Measurements from ENCODE around the gene BORCS5. TPM values are rescaled to one million over a fixed set of nuclear protein-coding genes. Genes with fewer than 3 reads are reported as not detected.
A peak's percentile ranks its signal among the peaks of the same experiment; 100 is the strongest.
"Not testable (repeated sequence)": the region's sequence is repeated elsewhere in the genome, so short reads cannot be mapped to it uniquely, and the experiment has no call there.

Gene BORCS5
- polyA plus RNA-seq, 10 donors, result 5.4 to 10.5 (median 7.2) TPM

DNA sequence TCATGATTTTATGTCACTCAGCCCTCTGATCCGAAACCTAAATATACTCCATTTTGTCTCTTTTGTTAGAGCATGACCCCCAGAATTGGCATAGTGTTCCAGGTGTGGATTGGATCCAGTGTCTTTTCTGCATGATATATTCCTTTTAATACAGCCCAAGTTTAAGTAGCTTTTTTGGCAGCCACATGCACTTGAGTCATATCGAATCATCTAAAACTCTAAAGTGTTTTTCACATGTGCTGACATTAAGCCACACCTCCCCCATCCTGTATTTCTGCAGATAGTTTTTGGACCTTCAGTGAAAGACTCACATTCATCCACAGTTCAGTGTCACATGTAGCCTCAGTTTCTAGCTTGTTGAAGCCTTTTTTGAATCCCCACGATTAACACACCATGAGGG, 30.6 kb downstream of the BORCS5 start:
- DNase-seq, result peak; percentile 38 to 68 (median 51)

DNA sequence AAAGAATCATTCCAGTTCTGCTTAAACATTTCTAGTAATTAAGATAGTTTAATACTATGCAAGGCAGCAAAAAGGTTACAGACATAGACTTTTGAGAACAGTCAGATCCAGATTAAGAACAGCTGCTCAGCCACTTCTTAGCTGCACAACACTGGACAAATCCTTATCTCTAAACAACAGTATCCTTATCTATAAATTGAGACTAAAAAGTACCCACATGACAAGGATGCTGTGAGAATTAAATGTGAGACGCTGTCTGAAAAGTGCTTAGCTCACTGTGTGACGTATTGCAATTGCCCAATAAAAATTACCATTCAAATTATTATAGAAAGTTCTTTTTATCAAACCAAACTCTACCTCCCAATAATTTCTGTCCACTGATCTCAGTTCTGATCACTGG, 35.5 kb downstream of the BORCS5 start:
- no peak for DNase-seq

DNA sequence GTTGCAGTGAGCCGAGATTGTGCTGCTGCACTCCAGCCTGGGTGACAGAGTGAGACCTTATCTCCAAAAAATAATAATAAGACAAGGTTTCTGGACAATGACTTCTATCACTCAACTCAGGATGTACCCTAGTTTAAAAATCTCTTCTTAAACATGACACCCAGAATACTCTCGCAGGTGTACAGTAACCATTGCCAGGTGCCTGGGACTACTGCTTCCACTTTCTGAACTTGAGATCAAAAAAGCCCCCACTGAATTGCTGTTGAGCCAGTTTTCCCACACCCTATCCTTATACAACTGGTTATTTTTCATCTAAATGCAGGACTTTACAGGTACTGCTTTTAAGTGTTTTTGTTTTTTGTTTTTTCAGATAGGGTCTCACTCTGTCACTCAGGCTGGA, 36.3 kb downstream of the BORCS5 start:
- no peak for DNase-seq

DNA sequence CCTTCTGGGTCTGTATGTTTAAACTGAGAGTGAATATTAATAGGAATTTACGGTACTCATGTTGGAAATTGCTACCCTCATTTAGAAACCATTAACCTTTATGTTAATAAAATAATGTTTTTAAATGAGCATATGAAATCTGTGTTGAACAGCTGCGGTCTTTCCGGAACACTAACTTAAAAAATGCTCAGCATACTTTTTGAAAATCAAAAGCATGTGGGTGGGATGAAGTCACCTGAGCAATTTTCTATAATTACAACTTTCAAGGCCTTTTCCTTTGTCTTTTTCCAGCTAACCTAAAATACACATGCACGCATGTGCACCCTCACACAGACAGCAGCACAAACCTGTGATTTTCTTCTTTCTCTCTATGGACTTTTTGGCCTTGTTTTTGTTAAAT, 39.8 kb downstream of the BORCS5 start:
- peak in 1 of 3 donors; percentile 26 for DNase-seq

DNA sequence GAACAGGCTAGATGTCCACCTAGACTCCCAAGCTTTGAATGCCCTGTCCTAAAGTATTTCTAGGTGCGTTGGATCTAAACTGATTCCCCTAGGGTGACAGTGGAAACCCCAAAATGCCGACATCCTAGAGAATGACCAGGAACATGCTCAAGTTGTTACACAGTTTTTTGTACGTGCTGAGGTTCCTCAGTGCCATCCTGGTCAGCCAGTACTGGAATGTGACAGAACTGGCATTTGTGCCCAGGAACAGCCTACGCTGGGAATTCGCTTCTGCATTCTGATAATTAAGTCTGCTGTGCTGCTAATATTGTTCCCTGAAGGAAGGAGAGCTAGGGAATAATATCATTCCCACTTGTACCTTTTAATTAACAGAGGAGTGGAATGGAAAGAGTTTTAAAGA, 40.3 kb downstream of the BORCS5 start:
- no peak for DNase-seq

DNA sequence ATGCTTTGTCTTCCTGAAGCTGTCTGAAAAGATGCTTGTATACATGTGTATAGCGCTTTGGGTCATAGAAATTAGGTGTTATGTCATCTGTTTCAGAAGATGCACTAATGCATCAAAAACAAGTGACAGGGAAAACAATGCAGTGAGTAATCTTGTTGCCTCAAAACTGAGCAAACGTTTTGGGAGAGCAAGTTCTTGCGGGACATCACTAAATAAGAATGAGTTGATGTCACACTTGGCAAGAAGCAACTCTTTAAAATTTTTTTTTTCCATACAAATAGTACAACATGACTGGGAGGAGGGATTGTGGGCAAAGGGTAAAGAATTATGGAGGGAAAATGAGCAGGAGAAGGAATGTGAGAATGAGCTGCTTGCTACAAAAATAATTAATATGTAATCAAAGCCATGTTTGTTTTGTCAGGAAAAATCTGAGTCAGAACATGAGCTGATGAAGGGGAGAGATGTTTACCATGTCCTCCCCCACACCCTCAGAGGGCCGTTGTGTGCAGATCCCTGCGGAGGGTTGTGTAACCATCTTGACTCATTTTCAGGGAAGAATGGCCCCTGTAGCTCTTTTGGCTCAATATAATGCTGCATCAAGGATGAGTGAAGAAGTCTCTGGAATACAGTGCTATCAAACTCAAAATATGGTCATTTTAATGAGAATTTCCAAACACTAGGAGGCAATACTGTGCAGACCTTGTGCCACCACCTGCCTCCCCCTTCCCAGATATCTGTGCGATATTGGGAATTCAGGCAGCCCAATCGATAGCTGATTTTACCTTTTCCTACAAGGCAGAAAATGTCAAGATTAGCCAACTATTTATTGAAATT, 41.4 kb downstream of the BORCS5 start:
- DNase-seq, result peak; percentile 83 to 90 (median 89)

DNA sequence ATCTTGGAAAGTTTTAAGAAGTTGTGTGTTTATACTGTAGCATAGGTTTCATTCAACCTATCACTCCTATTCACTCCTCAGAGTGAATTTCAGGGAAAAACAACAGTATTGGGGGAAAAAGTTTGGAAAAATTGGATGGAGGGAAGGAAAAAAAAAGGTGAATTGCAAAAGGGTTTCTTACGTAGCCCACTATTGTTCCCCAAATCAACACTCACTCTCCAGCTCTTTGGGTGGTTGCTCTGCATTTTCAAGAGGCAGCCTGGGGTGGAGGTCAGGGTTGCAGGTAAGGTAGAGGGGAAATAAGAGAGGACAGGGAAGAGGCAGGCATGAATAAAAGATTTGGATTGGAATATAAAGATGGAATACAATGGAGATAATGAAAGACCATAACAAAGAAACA, 42.3 kb downstream of the BORCS5 start:
- no peak for DNase-seq

DNA sequence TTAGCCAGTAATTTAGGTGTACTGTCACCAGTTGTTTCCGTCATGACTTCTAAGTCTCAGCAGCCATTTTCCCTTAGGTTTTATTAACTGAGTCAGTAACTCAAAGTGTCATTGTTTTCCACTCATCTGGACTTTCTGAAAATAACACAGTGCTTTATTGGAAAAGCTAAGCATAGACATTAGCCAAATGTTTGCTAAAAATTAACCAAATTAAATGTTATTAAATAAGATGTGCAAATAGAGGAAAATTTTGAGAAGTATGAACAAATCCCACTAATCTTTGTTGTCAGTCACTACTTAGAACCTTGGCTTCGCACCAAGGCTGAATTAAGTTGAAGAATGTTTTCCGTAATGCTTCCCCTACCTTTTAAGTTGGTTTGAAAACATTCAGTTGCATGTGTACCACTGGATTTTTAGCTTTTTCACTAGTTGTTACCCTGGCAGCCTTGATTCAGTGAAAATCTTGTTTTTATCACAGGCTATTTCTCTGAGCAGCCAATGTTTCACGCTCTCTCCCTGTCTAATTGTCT, 43.0 kb downstream of the BORCS5 start:
- DNase-seq, result peak in 1 of 3 donors; percentile 37

DNA sequence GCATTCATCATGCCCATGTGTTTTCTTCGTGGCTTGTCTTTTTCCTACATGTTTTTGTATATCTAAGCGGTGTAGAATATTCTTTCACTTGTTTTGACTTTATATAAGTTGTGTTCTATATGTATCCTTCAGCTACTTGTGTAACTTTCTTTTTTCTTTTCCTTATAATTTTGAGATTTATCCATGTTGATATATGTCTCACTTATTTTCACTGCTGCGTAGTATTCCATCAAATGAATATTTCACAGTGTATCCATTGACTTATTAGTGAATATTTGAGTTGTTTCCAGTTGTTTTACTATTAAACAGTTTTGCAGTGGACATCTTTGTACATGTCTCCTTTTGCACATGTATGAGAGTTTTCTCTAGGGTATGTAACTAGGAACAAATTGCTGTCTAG, 43.9 kb downstream of the BORCS5 start:
- DNase-seq, result no peak

DNA sequence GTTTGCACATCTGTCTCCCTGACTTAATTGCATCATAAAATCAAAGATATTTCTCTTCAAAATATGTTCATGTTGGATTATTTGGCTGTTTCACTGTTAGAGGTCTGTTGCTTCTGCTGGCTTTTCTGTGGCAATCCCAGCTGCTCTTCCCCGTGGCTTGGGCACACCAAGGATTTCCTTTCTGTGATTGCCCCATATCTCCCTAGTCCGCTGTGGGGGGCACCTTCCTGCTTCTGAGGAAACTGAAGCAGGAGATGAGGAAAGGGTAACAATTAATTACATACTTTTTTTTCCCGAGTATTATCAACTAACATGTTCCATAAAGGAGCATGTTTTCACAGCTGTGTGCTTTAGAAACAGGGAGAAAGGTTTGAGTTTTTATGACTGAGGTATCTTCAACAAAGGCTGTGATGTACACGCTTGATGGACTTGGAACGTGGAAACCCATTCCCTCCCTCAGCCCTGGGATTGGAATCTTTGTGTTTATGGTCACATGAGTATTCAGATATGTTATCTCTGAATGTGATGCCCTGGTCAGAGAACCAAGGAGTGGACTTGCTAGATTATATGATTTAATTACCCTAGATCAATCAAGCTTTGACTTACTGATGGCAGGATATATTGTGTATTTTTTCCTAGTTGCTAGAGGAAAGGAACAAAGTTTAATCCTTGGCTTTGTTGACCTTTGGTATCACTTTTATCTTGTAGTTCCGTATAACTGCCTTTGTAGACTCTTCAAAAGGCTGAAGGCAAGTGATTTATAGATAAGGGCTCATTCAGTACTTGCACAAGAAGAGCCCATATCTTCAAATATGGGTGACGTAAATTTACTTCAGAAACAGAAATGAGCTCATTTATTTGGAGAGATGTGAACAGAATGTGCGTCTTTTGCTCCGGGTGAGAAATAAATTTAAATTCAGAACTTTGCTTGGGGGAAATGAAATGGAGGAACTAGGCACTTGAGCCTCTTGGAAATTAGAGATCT, 46.7 kb downstream of the BORCS5 start:
- no peak for DNase-seq

DNA sequence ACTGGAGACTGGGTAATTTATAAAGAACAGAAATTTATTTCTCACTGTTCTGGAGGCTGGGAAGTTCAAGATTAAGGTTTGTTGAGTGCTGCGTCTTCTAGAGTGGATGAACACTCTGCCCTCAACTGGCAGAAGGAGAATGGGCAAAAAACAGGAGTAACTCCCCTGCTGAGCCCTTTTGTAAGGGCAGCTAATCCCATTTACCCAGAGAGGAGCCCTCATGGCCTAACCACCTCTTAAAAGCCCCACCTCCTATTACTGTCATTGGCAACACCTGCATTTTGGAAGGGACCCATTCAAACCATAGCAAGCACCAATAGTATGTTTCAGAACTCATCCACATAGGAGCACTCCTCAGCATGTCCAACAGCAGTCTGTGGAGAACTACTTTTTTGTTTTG, 47.4 kb downstream of the BORCS5 start:
- DNase-seq, result no peak

DNA sequence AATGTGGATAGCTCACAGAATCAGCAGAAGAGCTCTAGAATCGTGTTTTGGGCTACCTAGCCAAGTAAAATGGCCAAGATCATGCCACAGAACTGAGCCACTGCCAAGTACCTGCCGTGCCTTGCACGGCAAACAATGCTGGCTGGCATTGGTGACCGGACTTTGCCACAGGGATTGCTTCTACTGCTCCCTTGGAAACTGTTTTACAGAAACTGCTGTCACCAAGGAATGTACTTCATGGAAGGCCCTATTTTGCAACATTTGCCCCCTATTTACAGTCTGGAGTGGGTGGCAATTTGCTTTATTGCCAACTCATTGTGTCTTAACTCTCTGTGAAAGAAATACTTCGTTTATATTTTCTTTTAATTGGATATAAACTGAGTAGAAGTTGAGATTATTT, 49.0 kb downstream of the BORCS5 start:
- no peak for DNase-seq

DNA sequence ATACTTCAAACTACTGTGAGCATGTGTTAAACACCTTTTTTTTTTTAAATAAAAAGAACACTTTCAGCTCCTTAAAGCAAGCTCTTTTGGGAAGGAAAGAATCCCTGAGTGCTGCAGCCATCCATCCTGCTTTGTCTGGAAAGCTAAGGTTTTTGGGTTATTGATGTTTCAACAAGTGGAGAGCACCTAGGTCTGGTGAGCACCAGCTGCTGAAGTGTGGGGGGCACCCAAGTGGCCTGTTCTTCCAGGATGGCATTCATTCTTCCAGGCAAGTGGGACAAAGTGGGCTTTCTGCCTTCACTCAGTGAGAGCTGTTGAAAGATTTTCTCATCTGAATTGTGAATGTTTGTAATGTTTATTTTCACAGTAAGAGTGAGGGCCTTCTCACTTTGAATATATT, 49.9 kb downstream of the BORCS5 start:
- no peak for DNase-seq

DNA sequence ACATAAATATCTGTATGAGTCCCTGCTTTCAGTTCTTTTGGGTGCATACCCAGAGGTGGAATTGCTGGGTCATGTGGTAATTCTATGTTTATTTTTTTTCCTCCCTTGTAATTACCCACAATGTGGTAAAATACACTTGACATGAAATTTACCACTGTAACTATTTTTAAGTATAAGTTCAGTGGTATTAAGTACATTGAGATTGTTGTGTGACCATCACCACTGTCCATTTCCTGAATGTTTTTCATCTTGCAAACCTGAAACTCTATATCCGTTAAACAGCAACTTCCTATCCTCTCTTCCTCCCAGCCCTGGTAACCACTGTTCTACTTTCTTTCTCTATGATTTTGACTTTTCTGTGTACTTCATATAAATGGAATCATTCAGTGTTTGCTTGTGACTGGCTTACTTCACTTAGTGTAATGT, 51.4 kb downstream of the BORCS5 start:
- no peak for DNase-seq

DNA sequence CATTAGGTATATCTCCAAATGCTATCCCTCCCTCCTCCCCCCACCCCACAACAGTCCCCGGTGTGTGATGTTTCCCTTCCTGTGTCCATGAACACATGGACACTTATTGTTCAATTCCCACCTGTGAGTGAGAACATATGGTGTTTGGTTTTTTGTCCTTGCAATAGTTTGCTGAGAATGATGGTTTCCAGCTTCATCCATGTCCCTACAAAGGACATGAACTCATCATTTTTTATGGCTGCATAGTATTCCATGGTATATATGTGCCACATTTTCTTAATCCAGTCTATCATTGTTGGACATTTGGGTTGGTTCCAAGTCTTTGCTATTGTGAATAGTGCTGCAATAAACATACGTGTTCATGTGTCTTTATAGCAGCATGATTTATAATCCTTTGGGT, 52.5 kb downstream of the BORCS5 start:
- not testable (repeated sequence) for DNase-seq

DNA sequence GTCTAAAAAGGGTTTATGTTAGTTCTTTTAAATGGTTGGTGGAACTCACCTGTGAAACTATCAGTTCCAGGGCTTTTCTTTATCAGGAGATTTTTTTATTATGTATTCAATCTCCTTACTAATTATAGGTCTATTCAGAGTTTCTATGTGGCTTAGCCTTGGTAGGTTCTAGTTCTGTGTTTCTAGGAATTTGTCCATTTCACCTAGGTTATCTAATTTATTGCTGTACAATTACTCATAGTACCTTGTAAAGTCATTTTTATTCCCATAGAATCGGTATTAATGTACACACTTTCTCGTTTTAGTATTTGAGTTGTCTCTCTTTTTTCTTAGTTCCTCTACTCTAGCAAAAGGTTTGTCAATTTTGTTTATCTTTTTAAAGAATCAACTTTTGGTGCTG, 59.0 kb downstream of the BORCS5 start:
- no peak for DNase-seq

DNA sequence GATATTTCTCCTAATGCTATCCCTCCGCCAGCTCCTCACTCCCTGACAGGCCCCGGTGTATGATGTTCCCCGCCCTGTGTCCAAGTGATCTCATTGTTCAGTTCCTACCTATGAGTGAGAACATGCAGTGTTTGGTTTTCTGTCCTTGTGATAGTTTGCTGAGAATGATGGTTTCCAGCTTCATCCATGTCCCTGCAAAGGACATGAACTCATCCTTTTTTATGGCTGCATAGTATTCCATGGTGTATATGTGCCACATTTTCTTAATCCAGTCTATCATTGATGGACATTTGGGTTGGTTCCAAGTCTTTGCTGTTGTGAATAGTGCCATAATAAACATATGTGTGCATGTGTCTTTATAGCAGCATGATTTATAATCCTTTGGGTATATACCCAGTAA, 62.3 kb downstream of the BORCS5 start:
- not testable (repeated sequence) for DNase-seq

DNA sequence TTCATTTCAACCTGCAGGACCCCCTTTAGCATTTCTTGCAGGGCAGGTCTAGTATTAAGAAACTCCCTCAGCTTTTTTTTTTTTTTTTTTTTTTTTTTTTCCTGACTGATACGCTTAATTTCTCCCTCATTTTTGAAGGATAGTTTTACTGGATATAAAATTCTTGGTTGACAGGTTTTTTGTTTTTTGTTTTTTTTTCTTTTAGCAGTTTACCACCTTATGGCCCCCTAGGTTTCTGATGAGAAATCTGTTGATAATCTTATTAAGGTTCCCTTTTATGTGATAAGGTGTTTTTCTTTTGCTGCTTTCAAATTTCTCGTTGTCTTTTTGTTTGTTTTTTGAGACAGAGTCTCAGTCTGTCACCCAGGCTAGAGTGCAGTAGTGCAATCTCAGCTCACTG, 66.5 kb downstream of the BORCS5 start:
- no peak for DNase-seq

DNA sequence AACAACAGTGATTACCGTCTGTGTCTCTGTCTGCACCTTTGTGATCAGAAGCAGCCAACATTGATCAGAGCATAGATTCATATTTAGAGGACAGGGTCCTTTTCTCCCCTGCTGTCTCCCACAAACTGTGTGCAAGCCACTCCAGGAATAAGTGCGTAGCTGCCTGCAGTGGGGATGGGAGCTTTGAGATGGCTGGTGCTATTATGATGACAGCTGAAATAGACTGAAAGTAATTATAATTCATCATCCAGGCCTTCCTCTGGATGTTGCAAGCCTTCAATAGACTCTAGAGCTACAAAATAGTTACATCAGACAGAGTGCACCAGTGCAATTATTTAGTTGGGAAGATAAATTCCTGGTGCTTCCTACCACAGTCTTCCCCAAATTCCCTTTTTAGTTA, 68.1 kb downstream of the BORCS5 start:
- no peak for DNase-seq

DNA sequence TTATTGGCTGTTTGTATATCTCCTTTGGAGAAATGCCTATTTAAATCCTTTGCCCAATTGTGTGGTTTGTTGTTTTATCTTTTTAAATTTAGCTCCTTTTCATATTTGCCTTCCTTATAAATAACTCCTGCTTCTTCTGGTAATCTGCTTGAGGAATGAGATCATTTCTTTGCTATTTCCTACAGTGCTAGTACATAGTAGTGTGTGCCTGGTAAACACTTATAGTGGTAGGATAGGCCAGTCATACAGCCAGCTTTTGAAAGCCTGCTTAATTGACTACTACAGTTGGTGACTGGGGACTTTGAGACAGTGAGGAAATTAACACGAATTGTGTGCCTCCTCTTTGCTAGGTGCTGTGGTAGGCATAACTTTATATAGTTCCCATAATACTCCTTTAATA, 68.7 kb downstream of the BORCS5 start:
- DNase-seq, result no peak

DNA sequence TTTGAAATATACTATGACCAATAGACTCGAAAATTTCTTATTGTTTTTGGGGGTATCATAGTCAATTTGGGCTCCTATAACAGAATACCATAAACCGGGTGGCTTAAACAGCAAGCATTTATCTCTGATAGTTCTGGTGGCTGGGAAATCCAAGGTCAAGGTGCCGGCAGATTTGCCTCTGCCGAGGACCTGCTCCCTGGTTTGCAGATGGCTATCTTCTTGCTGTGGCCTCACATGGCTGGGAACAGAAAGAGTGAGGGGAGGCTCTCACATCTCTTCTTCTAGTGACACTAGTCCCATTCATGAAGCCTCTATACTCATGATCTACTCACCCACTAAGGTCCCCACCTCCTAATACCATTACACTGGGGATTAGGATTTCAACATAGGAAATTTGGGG, 70.7 kb downstream of the BORCS5 start:
- no peak for DNase-seq

DNA sequence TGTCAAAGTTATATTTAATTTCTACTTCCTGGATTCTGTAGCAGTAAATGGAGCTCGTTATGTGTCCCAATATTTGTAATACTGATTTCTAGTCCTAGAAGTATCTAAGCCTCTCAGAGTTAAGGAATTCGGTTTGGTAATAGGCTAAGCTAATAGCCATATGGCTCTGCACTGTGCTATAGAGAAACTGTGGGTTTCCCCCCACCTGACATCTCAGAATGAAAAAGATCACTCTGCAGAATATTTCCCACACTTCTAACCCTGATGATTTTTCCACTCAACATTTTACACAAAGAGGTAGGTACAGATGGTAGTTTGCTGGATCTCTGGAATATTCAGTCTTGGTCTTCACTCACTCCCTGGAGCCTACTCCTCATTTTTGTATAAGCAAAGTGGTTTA, 71.2 kb downstream of the BORCS5 start:
- no peak for DNase-seq
